Glutamatergic neuron (in vitro differentiated cells): ENCODE data around the gene DNAJA2. TPM values are rescaled to one million over a fixed set of nuclear protein-coding genes. Genes with fewer than 3 reads are reported as not detected.

Experiments used
- DNase-seq: peaks from one replicate; pipeline ENCODE4 v3.0.0; 2022
- H3K27ac Mint-ChIP-seq: one replicate; pipeline ENCODE4 v1.8.0; 2020; ENCODE audit warnings: mild to moderate bottlenecking, mixed read lengths, inconsistent platforms; ENCODE audit not compliant: unreplicated experiment
- H3K27me3 Mint-ChIP-seq: one replicate; pipeline ENCODE4 v1.8.0; 2020; ENCODE audit warnings: mild to moderate bottlenecking, moderate library complexity, mixed read lengths, inconsistent platforms; ENCODE audit not compliant: unreplicated experiment
- H3K36me3 Mint-ChIP-seq: one replicate; pipeline ENCODE4 v1.8.0; 2020; ENCODE audit warnings: mild to moderate bottlenecking, mixed read lengths, inconsistent platforms; ENCODE audit not compliant: unreplicated experiment
- H3K4me1 Mint-ChIP-seq: one replicate; pipeline ENCODE4 v1.8.0; 2020; ENCODE audit warnings: mild to moderate bottlenecking, low read depth, mixed read lengths, inconsistent platforms; ENCODE audit not compliant: unreplicated experiment
- H3K4me3 Mint-ChIP-seq: one replicate; pipeline ENCODE4 v1.8.0; 2020; ENCODE audit warnings: mild to moderate bottlenecking, mixed read lengths, inconsistent platforms; ENCODE audit not compliant: unreplicated experiment
- H3K9me3 Mint-ChIP-seq: one replicate; pipeline ENCODE4 v1.8.0; 2020; ENCODE audit warnings: mild to moderate bottlenecking, moderate library complexity, mixed read lengths, inconsistent platforms; ENCODE audit not compliant: unreplicated experiment
- long read RNA-seq: library from polyadenylated mRNA; unstranded; transcript quantifications from one replicate; pipeline ENCODE4 v2.0.0, GENCODE V29; 2020; ENCODE audit not compliant: unreplicated experiment
- total RNA-seq: library from RNA; stranded (reverse); fragmentation: NEBNext Ultra II Directional; extraction: Animal tissue kit (Norgen Biotek cat#: 25700); gene quantifications from one replicate; pipeline ENCODE4 v1.2.1, GENCODE V29; 2021; ENCODE audit not compliant: unreplicated experiment
- TF ChIP-seq, protein P1 (sequence below): fragments of 200-600 bp; sonication (generic); IDR thresholded peaks from one replicate; pipeline ENCODE4 v1.5.0; 2021; ENCODE audit not compliant: partially characterized antibody, unreplicated experiment

Gene DNAJA2
- total RNA-seq: 95.8 TPM
- long read RNA-seq, transcript DNAJA2-201 (9 exons, 3,122 nt): major isoform, 90 of 103 reads
- long read RNA-seq, partial matches to known transcripts: 5 of 103 reads
- long read RNA-seq, other reads (novel, unspliced or antisense): 7 of 103 reads

DNA sequence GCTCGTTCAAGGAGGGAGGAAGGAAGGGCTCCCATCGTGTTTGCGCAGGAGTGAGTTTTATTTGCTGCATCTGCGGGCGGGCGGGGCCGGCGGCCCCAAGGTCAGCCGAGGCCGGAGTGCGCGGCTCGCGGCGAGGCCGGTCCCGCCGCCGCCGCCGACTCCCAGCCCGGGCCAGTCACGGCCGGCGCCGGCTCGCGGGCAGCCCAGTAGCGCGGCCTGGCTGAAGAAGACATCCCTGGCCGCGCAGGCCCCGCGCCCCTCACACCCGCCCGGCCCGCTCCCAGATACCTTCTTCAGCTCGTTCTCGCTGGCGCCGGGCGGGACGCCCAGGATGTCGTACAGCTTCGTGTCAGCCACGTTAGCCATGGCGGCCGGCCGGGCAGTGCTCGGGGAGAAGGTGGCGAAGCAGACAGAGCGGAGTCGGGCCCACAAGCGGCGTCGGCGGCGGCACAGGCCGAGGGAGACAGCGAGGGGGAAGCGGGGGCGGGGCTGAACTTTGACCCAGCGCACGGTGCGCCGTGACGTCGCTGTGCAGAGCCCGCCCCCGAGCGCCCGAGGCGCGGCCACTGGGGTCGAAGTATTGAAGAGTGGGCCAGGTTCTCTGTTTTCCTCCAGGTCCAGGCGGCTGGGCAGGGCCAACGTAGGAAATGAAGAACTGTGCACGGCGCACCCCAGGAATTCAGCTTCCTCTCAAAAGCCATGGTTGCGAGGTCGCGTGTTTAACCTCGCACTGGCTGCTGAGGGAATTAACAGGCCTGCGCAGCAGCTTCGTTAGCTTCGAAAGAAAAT is at the start of gene DNAJA2:
Gene DNAJA2 (minus strand): TSS at position 468 of the 789 bp plus-strand sequence. CDS start 102 bp downstream, at position 366.
- DNase-seq: peak; percentile 98
- Mint-ChIP-seq H3K4me3 (peak within 1 kb of the TSS; percentile 98), H3K9me3 (peaks cover 13% of the 10 kb centered on the region), H3K27ac (peak within 1 kb of the TSS; percentile 96), H3K4me1 (peaks cover 29% of the 10 kb centered on the region), H3K36me3 (no peaks in the 10 kb centered on the region), H3K27me3 (peaks cover 3% of the 10 kb centered on the region)
- TF ChIP-seq, protein P1, sequence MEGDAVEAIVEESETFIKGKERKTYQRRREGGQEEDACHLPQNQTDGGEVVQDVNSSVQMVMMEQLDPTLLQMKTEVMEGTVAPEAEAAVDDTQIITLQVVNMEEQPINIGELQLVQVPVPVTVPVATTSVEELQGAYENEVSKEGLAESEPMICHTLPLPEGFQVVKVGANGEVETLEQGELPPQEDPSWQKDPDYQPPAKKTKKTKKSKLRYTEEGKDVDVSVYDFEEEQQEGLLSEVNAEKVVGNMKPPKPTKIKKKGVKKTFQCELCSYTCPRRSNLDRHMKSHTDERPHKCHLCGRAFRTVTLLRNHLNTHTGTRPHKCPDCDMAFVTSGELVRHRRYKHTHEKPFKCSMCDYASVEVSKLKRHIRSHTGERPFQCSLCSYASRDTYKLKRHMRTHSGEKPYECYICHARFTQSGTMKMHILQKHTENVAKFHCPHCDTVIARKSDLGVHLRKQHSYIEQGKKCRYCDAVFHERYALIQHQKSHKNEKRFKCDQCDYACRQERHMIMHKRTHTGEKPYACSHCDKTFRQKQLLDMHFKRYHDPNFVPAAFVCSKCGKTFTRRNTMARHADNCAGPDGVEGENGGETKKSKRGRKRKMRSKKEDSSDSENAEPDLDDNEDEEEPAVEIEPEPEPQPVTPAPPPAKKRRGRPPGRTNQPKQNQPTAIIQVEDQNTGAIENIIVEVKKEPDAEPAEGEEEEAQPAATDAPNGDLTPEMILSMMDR: no peak

DNA sequence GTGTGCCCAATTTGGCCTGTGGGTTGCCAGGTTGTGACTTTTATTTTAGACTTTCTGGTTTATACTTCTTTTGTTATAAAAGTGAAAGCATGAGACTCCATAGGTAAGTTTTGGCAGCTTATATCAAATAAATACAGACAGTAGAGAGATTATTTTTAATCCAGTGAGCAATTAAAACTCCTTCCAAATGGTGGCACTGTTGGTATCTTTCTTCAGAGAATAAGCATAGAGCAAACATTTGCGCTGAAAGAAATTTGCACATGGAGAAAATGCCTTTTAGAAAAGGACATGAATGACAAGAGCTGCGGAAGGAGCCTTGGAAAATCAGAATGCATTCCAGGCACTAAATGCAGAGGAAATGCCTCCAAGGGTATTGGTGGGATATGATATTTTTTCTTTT is 46.1 kb upstream of the DNAJA2 start:
- no peaks in the 10 kb centered on the region for H3K4me1 Mint-ChIP-seq
- DNase-seq: no peak
- no peak overlapping the region for H3K4me3 Mint-ChIP-seq
- H3K27ac Mint-ChIP-seq: no peak overlapping the region
- H3K9me3 Mint-ChIP-seq: peaks cover 1% of the 10 kb centered on the region
- peaks cover 2% of the 10 kb centered on the region for H3K27me3 Mint-ChIP-seq
- TF ChIP-seq, protein P1: no peak
- H3K36me3 Mint-ChIP-seq: no peaks in the 10 kb centered on the region

DNA sequence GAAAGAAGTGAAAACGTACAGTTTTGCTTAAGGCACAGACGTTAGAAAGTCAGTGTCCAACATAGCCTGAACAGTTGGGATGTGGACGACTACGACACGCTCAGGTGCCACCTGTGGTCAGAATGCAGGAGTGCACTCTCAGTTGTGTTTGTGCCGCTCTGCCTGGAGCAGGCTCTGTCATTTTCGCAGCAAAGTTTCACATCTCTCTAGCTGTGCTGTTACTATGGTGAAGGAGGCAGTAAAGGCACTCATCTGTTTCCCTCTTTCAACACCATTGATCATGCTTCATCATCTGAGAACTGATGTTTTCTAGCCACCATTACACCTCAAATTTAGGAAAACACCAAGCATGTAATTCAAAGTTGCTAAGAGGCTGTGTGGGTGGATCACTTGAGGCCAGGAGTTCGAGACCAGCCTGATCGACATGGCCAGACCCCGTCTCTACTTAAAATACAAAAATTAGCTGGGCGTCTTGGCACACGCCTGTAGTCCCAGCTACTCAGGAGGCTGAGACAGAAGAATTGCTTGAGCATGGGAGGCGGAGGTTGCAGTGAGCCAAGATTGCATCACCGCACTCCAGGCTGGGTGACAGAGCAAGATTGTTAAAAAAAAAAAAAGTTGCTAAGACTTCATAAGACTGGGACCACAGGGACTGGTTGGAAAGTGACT is 44.9 kb upstream of the DNAJA2 start:
- peaks cover 3% of the 10 kb centered on the region for H3K9me3 Mint-ChIP-seq
- TF ChIP-seq, protein P1: peak; percentile 54
- H3K36me3 Mint-ChIP-seq: no peaks in the 10 kb centered on the region
- no peaks in the 10 kb centered on the region for H3K4me1 Mint-ChIP-seq
- H3K4me3 Mint-ChIP-seq: no peak overlapping the region
- peaks cover 2% of the 10 kb centered on the region for H3K27me3 Mint-ChIP-seq
- peak; percentile 52 for DNase-seq
- H3K27ac Mint-ChIP-seq: no peak overlapping the region

DNA sequence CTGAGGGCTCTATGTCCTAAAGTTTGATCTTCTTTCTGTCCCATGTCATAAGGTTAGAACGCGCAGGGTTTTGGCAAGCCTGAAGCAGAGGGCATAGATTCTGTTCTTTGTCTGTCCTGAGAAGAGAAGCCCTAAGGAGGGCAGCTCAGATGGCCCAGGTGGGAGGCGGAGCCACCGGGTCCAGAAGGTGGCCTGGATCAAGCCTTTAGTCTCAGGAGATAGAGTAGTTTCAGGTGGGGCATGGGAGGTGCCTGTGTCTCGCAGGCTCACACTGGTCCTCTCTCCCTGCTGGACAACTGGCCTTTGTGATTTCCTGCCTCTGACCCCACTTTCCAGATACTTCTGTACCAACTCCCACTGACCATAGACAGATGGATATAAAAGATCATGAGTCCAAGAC is 44.2 kb upstream of the DNAJA2 start:
- H3K4me1 Mint-ChIP-seq: no peaks in the 10 kb centered on the region
- no peak overlapping the region for H3K27ac Mint-ChIP-seq
- no peak overlapping the region for H3K4me3 Mint-ChIP-seq

More for the DNA sequence above, 44.2 kb upstream of the DNAJA2 start:
- TF ChIP-seq, protein P1: no peak
- Mint-ChIP-seq H3K9me3 (peaks cover 3% of the 10 kb centered on the region), H3K27me3 (peaks cover 2% of the 10 kb centered on the region), H3K36me3 (no peaks in the 10 kb centered on the region)
- DNase-seq: no peak
